ENCODE results near the gene CITED4. TPM values are rescaled to one million over a fixed set of nuclear protein-coding genes. Genes with fewer than 3 reads are reported as not detected.

Gene CITED4
- total RNA-seq, 2 experiments from 2014 or later: 2.0 TPM; not detected in 1

DNA sequence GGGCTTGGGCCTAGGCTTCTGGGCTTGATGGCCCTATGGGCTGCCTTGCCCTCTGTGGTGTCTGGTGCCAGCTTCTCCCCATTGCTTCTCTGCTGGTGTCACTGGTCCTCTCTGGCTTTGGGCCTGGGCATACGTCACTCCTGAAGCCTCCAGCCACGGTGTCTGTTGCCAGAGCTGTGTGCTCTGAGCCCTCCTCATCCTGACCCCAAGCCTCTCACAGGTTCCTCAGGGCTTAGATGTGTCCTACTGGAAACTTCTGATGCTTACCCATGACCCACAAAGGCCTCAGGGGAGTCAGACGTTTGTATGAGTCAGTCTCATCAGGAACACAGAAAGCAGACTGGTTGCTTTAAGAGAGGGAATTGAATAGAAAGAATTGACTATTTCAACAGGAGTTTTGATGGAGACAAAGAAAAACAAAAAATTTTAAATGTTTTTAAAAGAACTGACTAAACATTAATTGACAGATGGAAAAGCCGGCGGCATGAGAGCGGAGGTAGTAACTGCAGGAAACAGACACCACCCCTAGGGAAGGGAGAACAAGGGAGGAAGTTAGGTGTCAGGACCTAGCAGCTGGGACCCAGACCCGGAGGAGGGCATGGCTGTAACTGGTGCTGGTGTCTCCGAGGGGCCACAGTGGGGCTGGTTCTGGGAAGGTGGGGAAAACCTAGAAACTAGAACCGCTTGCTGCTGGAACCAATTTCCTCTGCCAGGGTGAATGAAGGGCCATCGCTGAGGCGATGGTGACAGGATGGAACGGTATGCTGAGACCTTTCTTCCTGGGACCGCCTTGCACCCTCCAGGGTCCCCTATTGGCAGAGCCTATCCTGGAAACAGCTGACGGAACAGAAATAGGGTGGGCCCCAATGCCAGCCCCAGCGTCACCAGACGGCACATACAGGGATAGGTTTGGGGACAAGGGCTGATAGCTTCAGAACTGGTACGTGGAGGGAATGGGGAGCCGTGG, 40.0 kb upstream of the CITED4 start:
- ChIA-PET POLR2A (no interaction called here), CTCF (ENCODE audit: unreplicated experiment) (no interaction called here)
- TF ChIP-seq EZH2phosphoT487 (IDR thresholded peaks at IDR 0.05; ENCODE audit: borderline replicate concordance, low read depth, low read length) (no peak), CTCF (conservative IDR thresholded peaks at IDR 0.05; ENCODE audit: low read length) (no peak)
- Histone ChIP-seq H3K36me3 (ENCODE audit: insufficient read depth, low read length) (no peaks in the 10 kb centered on the region), H3K4me3 (ENCODE audit: low read depth, low read length, poor library complexity, severe bottlenecking) (no peak overlapping the region), H3K4me2 (ENCODE audit: low read length) (no peak overlapping the region), H3K27ac (ENCODE audit: low read depth, low read length, poor library complexity, severe bottlenecking) (no peak overlapping the region), H4K20me1 (ENCODE audit: insufficient read depth, low read length) (no peaks in the 10 kb centered on the region), H3K9me2 (ENCODE audit: insufficient read depth, low read length) (no peaks in the 10 kb centered on the region), H3K4me1 (ENCODE audit: insufficient read depth, low read length, poor library complexity, severe bottlenecking) (no peaks in the 10 kb centered on the region), H2AFZ (ENCODE audit: low read length) (no peak overlapping the region), H3K9me3 (ENCODE audit: low read length) (no peaks in the 10 kb centered on the region), H3K79me2 (ENCODE audit: insufficient read depth, low read depth, low read length) (no peaks in the 10 kb centered on the region)
- intact Hi-C loops (cut with micrococcal nuclease; ENCODE audit: unreplicated experiment): no loop called here
- no TSS peak for BruUV-seq (replicated peaks)
- no peak for DNase-seq (ENCODE audit: low spot score)

DNA sequence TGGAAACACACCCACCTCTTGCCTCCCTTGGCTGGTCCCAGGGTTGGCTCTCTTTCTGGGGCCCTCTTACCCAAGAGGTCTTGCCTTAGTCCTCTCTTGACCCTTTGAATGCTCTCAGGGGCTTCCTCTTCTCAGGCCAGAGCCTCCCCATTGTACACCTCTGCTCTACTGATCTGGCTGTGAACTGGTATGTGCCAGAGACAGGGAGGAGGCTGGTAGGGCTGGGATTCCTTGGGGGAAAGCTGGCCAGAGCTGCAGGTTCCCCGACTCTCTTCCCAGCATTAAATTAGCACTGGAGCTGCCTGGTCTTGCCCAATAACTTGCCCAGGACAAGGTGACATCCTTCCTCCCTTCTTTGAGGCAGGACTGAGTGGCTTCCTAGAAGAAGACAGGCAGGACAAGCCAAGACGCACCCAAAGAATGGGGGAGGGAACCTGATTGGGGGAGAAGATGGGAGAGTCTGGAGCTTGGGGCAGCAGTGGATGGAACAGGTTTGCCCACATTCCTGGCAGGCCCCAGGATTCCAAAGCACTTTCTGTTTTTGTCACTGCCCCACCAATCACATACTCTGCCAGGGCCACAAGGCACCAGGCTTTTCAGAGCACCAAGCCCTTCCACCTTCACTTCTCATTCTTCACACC, 37.2 kb upstream of the CITED4 start:
- POLR2A ChIA-PET: no interaction called here
- Histone ChIP-seq H3K4me3 (ENCODE audit: low read depth, low read length, poor library complexity, severe bottlenecking) (no peak overlapping the region), H2AFZ (ENCODE audit: low read length) (no peak overlapping the region), H4K20me1 (ENCODE audit: insufficient read depth, low read length) (no peaks in the 10 kb centered on the region), H3K4me2 (ENCODE audit: low read length) (no peak overlapping the region), H3K36me3 (ENCODE audit: insufficient read depth, low read length) (no peaks in the 10 kb centered on the region), H3K9me2 (ENCODE audit: insufficient read depth, low read length) (no peaks in the 10 kb centered on the region), H3K4me1 (ENCODE audit: insufficient read depth, low read length, poor library complexity, severe bottlenecking) (no peaks in the 10 kb centered on the region), H3K27ac (ENCODE audit: low read depth, low read length, poor library complexity, severe bottlenecking) (no peak overlapping the region), H3K9me3 (ENCODE audit: low read length) (no peaks in the 10 kb centered on the region), H3K79me2 (ENCODE audit: insufficient read depth, low read depth, low read length) (no peaks in the 10 kb centered on the region)
- intact Hi-C loops (cut with micrococcal nuclease; ENCODE audit: unreplicated experiment): no loop called here
- no TSS peak for BruUV-seq (replicated peaks)
- TF ChIP-seq EZH2phosphoT487 (IDR thresholded peaks at IDR 0.05; ENCODE audit: borderline replicate concordance, low read depth, low read length): no peak
- no peak for TF ChIP-seq CTCF (conservative IDR thresholded peaks at IDR 0.05; ENCODE audit: low read length)
- CTCF ChIA-PET (ENCODE audit: unreplicated experiment): no interaction called here
- DNase-seq (ENCODE audit: low spot score): no peak
